Lower leg skin (tissue), 4 donors: ENCODE results near the gene ZNF793. TPM values are rescaled to one million over a fixed set of nuclear protein-coding genes. Genes with fewer than 3 reads are reported as not detected.

Source experiments
- DNase-seq, 2 donors: peaks; one replicate each; pipeline ENCODE4 v3.0.0-alpha.2; 2019; ENCODE audit warnings: low spot score in 2 of 2
- H3K4me3 ChIP-seq: fragments of 200-600 bp; sonication (generic); 2 replicates; pipeline ENCODE4 v1.5.1; 2017; ENCODE audit warnings: mild to moderate bottlenecking, low read depth; ENCODE audit not compliant: poor library complexity, severe bottlenecking
- CTCF ChIP-seq, 3 donors: fragments of 450-650 bp; IDR thresholded peaks; one replicate each; pipeline ENCODE4 v1.5.1; 2016; ENCODE audit warnings: antibody characterized with exemption in 3 of 3, mild to moderate bottlenecking in 3 of 3, moderate library complexity in 2 of 3
- POLR2A ChIP-seq, 2 donors: fragments of 450-650 bp; IDR thresholded peaks; one replicate each; pipeline ENCODE4 v1.6.1; 2016 to 2017; ENCODE audit warnings: antibody characterized with exemption in 2 of 2, mild to moderate bottlenecking in 1 of 2, moderate library complexity in 1 of 2
- WGBS, 2 donors: methylation state at CpG; one replicate each; pipeline ENCODE4 v1.1.5; 2018; 5-methylcytosine and 5-hydroxymethylcytosine counted together
- intact Hi-C: fragments of 100-400 bp; cut with DNase I; formaldehyde crosslinking; loops from one replicate; pipeline ENCODE4 v1.15.0; 2023; ENCODE audit warnings: low total_unique reads
- total RNA-seq, 4 donors: library from RNA; depleted of rRNA; stranded (reverse); fragments of >200 nt; gene quantifications; one replicate each; pipeline ENCODE4 v1.1.0, GENCODE V29; 2016

The ZNF793 gene
- total RNA-seq, 4 donors from 2014 or later = 2.2 to 5.3 (median 2.7) TPM

GRCh38 chr19:37470216-37470615 lies 36.5 kb upstream of the ZNF793 start:
- TF ChIP-seq CTCF (IDR thresholded peaks at IDR 0.05) (no peak), POLR2A (IDR thresholded peaks at IDR 0.05) (no peak)
- 71 to 73% methylated on average over 4 of the region's 4 CpGs for WGBS, 2 donors
- intact Hi-C loops = no loop called here
- no peak overlapping the region for H3K4me3 ChIP-seq
- DNase-seq = no peak

GRCh38 chr19:37472165-37472564 lies 34.6 kb upstream of the ZNF793 start:
- 93 to 99% methylated on average over 9 of the region's 9 CpGs for WGBS, 2 donors
- intact Hi-C loops = no loop called here
- no peak for TF ChIP-seq CTCF (IDR thresholded peaks at IDR 0.05)
- TF ChIP-seq POLR2A (IDR thresholded peaks at IDR 0.05) = no peak

GRCh38 chr19:37484406-37485168 lies 22.2 kb upstream of the ZNF793 start:
- H3K4me3 ChIP-seq = no peak overlapping the region
- DNase-seq = no peak
- intact Hi-C loops = no loop called here
- WGBS, 2 donors = 95 to 96% methylated on average over 8 of the region's 8 CpGs
- no peak for TF ChIP-seq POLR2A (IDR thresholded peaks at IDR 0.05)
- no peak for TF ChIP-seq CTCF (IDR thresholded peaks at IDR 0.05)

More at GRCh38 chr19:37472165-37472564, 34.6 kb upstream of the ZNF793 start:
- no peak for DNase-seq
- H3K4me3 ChIP-seq = no peak overlapping the region

- 77 to 80% methylated on average over 3 of the region's 3 CpGs for WGBS, 2 donors
- no peak overlapping the region for H3K4me3 ChIP-seq
- DNase-seq = no peak
- intact Hi-C loops = no loop called here
- TF ChIP-seq CTCF (IDR thresholded peaks at IDR 0.05) = no peak
- TF ChIP-seq POLR2A (IDR thresholded peaks at IDR 0.05) = no peak
Measured at GRCh38 chr19:37492213-37492612, 14.5 kb upstream of the ZNF793 start.

DNA sequence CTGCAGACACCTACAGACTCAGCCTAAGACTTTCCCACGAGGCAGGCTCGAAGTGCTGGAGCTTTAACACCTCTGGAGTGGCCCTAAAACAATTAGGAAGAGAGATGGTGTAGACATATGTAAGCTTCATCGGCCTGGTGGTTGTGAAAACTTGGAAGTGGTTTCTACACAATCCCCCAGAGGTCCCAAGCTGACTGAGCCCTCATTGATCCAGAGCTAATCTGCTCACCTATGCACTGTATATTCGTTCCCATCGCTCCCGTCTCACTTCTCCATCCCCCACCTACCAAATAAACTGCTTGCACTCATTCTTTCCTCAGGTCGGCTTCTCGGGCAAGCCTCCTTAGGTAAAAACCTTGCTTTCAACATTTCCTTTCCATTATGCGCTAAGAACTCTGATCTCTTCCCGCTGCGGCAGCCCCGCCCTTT lies 767 bp upstream of the ZNF793 start:
- TF ChIP-seq CTCF (IDR thresholded peaks at IDR 0.05) (no peak), POLR2A (IDR thresholded peaks at IDR 0.05) (no peak)
- intact Hi-C loops = no loop called here
- no peak for DNase-seq
- 2 to 4% methylated on average over 12 of the region's 12 CpGs for WGBS, 2 donors
- peak overlapping the region; percentile 47 for H3K4me3 ChIP-seq

- intact Hi-C loops = no loop called here
- WGBS, 2 donors = 1 to 3% methylated on average over 9 of the region's 9 CpGs
Measured at GRCh38 chr19:37507167-37507464, 377 bp downstream of the ZNF793 start.

More at GRCh38 chr19:37507167-37507464, 377 bp downstream of the ZNF793 start:
- no peak for DNase-seq
- peak overlapping the region; percentile 47 for H3K4me3 ChIP-seq
- no peak for TF ChIP-seq CTCF (IDR thresholded peaks at IDR 0.05)
- TF ChIP-seq POLR2A (IDR thresholded peaks at IDR 0.05) = no peak
